IPS-18a (cell line): ENCODE results near the gene TMC1.

Experiments
- H3K27ac ChIP-seq: one replicate; pipeline ENCODE4 v1.5.1; 2013; ENCODE audit warnings: low read length
- H3K27me3 ChIP-seq: one replicate; pipeline ENCODE4 v1.6.1; 2013; ENCODE audit warnings: mild to moderate bottlenecking, low read length; ENCODE audit not compliant: control insufficient read depth, insufficient read depth
- H3K36me3 ChIP-seq: one replicate; pipeline ENCODE4 v1.6.1; 2013; ENCODE audit warnings: low read depth, low read length; ENCODE audit not compliant: control insufficient read depth
- H3K4me1 ChIP-seq: one replicate; pipeline ENCODE4 v1.6.1; 2013; ENCODE audit warnings: low read depth, low read length; ENCODE audit not compliant: control insufficient read depth
- H3K4me3 ChIP-seq: one replicate; pipeline ENCODE4 v1.5.1; 2013; ENCODE audit warnings: low read length
- H3K9ac ChIP-seq: one replicate; pipeline ENCODE4 v1.6.1; 2013; ENCODE audit warnings: mild to moderate bottlenecking, low read length, moderate library complexity
- H3K9me3 ChIP-seq: one replicate; pipeline ENCODE4 v1.6.1; 2013; ENCODE audit warnings: low read depth, low read length; ENCODE audit not compliant: control insufficient read depth

The TMC1 gene

DNA sequence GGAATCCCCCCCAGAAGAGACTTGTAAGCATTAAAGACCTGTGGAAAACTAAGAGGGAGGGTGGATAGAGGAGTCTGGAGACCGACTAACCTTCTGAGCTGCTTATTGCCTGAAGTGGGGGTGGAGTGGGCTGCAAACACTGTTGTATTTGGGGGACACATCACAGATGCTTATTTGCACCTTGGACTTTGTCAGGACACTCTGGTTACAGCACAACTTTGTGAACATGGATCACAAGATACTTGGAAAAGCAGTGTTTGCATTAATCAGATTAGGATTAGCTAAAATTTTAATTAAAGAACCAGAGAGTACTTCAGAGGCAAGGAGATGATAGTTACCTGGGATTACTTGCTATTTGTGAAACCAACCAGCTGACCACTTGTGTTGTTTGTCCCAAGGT is 30.9 kb downstream of the TMC1 start:
- Histone ChIP-seq H3K9ac (no peak overlapping the region), H3K4me1 (no peaks in the 10 kb centered on the region), H3K9me3 (no peaks in the 10 kb centered on the region), H3K36me3 (no peaks in the 10 kb centered on the region), H3K27ac (no peak overlapping the region), H3K27me3 (no peaks in the 10 kb centered on the region), H3K4me3 (no peak overlapping the region)

DNA sequence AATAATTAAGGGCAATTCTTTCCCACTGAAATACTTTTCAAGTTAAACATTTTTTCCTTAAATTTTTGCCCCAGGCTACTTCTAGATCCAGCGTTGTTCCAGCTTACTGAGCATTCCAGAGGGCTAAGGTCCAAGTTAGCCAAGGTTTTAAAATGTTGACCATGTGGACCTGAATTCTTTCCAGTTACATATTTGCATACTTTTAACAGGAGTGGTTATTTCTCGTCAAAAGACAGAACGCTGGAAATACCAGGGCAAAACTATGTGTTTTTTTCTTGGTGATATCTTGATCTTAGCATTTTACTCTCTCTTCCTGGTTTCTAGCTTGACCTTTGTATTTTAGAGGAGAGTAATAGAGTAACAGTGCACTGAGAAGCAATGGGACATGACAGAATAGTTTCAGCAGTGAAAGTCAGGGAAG is 32.8 kb downstream of the TMC1 start:
- no peaks in the 10 kb centered on the region for H3K27me3 ChIP-seq
- no peaks in the 10 kb centered on the region for H3K4me1 ChIP-seq
- H3K4me3 ChIP-seq, result no peak overlapping the region
- H3K9ac ChIP-seq, result no peak overlapping the region
- no peaks in the 10 kb centered on the region for H3K36me3 ChIP-seq
- no peak overlapping the region for H3K27ac ChIP-seq
- H3K9me3 ChIP-seq, result no peaks in the 10 kb centered on the region

DNA sequence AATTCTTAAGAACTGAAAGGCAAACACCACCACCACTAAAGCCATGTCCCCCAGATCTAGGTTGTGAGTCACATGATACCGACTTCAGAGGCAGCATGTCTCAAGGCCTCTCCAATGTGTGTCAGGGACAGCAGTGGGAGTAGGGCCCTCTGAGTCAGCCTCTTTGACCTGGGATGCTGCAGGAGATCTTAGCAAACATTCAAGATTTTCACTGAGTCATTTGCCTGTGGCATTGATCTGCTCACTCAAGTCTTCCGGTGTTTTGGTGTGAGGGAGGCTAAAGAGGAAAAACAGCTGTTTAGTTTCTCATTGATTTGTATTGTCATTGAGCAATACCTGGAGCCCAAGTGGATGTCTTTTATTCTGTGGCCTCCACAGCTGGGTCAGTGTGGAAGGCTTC is 36.1 kb downstream of the TMC1 start:
- Histone ChIP-seq H3K9me3 (no peaks in the 10 kb centered on the region), H3K36me3 (no peaks in the 10 kb centered on the region), H3K4me3 (no peak overlapping the region), H3K9ac (no peak overlapping the region), H3K4me1 (no peaks in the 10 kb centered on the region), H3K27me3 (no peaks in the 10 kb centered on the region), H3K27ac (no peak overlapping the region)

DNA sequence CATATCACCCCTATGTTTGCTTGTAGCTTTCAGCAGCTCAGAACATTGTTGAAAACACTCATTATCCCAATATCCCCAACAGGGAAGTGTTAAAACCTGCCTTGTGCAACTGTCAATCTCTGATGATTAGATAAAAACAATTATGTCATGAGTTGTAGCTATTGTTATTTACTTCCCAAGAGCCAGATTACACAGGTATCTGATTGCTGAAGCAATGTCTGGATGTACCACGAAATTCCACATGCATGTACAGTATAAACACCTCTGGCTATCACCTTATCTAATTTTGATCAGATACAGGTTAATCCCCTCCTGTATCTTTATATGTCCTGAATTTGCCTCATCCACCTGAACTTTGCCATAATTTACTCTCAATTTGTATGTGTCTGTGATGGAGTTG is 38.7 kb downstream of the TMC1 start:
- Histone ChIP-seq H3K4me3 (no peak overlapping the region), H3K9ac (no peak overlapping the region), H3K27ac (no peak overlapping the region), H3K36me3 (no peaks in the 10 kb centered on the region), H3K9me3 (no peaks in the 10 kb centered on the region), H3K4me1 (no peaks in the 10 kb centered on the region), H3K27me3 (no peaks in the 10 kb centered on the region)

DNA sequence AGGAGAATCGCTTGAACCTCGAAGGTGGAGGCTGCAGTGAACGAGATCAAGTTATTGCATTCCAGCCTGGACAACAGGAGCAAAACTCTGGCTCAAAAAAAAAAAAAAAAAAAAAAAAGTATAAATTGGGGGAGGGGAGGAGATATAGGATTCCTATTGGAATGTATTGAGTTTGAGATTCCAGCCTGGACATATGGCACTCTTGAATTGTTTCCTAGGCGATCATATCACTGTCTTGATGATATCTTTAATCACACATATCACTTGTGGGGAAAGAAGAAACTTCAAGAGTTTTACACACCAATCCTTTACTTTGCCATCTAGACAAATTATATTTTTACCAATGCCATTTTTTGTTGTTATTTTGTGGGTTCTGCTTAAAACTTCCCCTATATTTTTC is 42.4 kb downstream of the TMC1 start:
- Histone ChIP-seq H3K4me3 (no peak overlapping the region), H3K9ac (no peak overlapping the region), H3K27me3 (no peaks in the 10 kb centered on the region), H3K4me1 (no peaks in the 10 kb centered on the region), H3K36me3 (no peaks in the 10 kb centered on the region), H3K9me3 (no peaks in the 10 kb centered on the region), H3K27ac (no peak overlapping the region)

DNA sequence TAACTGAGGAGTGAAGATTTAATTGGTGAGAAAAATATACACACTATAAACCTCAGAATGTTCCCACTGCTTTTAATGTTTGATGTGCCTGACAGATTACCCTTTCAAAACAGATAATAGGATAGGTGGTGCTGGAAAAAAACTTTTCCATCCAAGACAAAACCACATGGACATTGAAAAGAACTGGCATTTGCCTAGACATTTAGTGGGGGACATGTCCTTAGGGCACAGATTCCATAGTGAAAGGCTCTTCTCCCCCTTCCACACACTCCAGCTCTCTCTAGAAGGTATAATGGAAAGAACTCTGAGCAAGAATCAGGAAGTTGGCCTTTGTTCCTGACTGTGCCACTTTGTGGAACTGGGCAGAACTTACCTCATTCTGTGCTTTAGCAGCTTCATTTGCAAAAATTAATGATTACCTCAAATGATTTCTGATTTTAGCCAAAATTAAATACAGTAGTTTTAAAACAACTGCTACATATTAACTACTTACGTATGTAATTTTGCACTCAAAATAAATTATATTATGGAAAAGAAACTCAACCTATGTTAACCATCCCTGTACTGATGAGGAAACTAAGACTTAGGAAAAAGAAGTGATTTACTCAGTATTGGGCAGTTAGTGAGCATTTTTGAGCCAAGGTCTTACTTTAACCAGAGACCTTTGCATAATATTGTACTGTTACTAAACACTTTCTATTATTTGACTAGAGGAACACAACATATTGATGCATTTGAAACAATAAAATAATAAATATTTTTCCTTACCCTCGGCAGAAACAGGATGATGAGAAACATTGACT is 43.3 kb downstream of the TMC1 start:
- Histone ChIP-seq H3K4me3 (no peak overlapping the region), H3K4me1 (no peaks in the 10 kb centered on the region), H3K9me3 (no peaks in the 10 kb centered on the region), H3K9ac (no peak overlapping the region), H3K36me3 (no peaks in the 10 kb centered on the region), H3K27ac (no peak overlapping the region), H3K27me3 (no peaks in the 10 kb centered on the region)

DNA sequence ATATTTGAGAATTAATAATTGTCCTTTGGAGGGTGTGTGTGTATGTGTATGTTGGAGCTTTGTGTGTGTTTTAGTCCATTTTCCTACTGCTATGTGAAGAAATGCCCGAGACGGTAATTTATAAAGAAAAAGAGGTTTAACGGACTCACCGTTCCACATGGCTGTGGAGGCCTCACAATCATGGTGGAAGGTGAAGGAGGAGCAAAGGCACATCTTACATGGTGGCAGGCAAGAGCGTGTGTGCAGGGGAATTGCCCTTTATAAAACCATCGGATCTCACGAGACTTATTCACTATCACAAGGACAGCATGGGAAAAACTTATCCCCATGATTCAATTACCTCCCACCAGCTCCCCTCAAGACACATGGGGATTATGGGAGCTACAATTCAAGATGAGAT is 44.1 kb downstream of the TMC1 start:
- Histone ChIP-seq H3K27me3 (no peaks in the 10 kb centered on the region), H3K4me3 (no peak overlapping the region), H3K4me1 (no peaks in the 10 kb centered on the region), H3K9ac (no peak overlapping the region), H3K27ac (no peak overlapping the region), H3K9me3 (no peaks in the 10 kb centered on the region), H3K36me3 (no peaks in the 10 kb centered on the region)

- Histone ChIP-seq H3K4me3 (no peak overlapping the region), H3K9ac (no peak overlapping the region), H3K36me3 (no peaks in the 10 kb centered on the region), H3K27me3 (no peaks in the 10 kb centered on the region), H3K4me1 (no peaks in the 10 kb centered on the region), H3K27ac (no peak overlapping the region), H3K9me3 (no peaks in the 10 kb centered on the region)
Measured at GRCh38 chr9:72574156-72574810, 52.9 kb downstream of the TMC1 start.

GRCh38 chr9:72575666-72576065 is 54.3 kb downstream of the TMC1 start:
- Histone ChIP-seq H3K36me3 (no peaks in the 10 kb centered on the region), H3K4me3 (no peak overlapping the region), H3K27ac (no peak overlapping the region), H3K9ac (no peak overlapping the region), H3K27me3 (no peaks in the 10 kb centered on the region), H3K9me3 (no peaks in the 10 kb centered on the region), H3K4me1 (no peaks in the 10 kb centered on the region)

- Histone ChIP-seq H3K4me1 (no peaks in the 10 kb centered on the region), H3K36me3 (no peaks in the 10 kb centered on the region), H3K9me3 (no peaks in the 10 kb centered on the region), H3K9ac (no peak overlapping the region), H3K27me3 (no peaks in the 10 kb centered on the region), H3K4me3 (no peak overlapping the region), H3K27ac (no peak overlapping the region)
Measured at GRCh38 chr9:72576087-72576486, 54.7 kb downstream of the TMC1 start.

GRCh38 chr9:72577212-72577753 is 55.9 kb downstream of the TMC1 start:
- no peaks in the 10 kb centered on the region for H3K36me3 ChIP-seq
- H3K9me3 ChIP-seq, result no peaks in the 10 kb centered on the region
- H3K9ac ChIP-seq, result no peak overlapping the region
- no peaks in the 10 kb centered on the region for H3K27me3 ChIP-seq
- no peak overlapping the region for H3K27ac ChIP-seq
- H3K4me3 ChIP-seq, result no peak overlapping the region
- H3K4me1 ChIP-seq, result no peaks in the 10 kb centered on the region

GRCh38 chr9:72579190-72579589 is 57.8 kb downstream of the TMC1 start:
- no peak overlapping the region for H3K4me3 ChIP-seq
- no peak overlapping the region for H3K9ac ChIP-seq
- no peak overlapping the region for H3K27ac ChIP-seq
- H3K36me3 ChIP-seq, result no peaks in the 10 kb centered on the region
- no peaks in the 10 kb centered on the region for H3K27me3 ChIP-seq
- H3K4me1 ChIP-seq, result no peaks in the 10 kb centered on the region
- H3K9me3 ChIP-seq, result no peaks in the 10 kb centered on the region
